ENCODE measurements around the gene ARPC5.

DNA sequence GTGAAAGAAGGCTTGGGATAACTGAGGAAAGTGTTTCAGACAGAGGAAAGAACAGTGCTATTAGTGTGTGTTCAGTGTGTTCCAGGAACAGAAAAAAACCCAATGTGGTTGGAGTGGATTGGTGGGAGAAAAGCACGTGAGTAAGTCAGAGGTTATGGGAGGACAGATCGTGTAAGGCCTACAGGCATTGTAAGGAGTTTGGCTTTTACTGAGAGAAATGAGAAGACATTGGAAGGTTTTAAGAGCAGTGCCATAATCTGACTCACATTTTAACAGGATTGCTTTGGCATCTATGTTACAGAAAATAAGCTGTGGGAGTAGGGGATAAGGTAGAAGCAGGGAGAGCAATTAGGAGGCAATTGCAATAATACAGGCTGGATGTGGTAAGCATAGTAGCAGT, 4.8 kb downstream of the ARPC5 start:
- TF ChIP-seq POLR2A (IDR thresholded peaks at IDR 0.05) (no peak), CTCF (IDR thresholded peaks at IDR 0.05) (no peak), EP300 (IDR thresholded peaks at IDR 0.05) (no peak)
